HepG2 (cell line): ENCODE data around the gene PKP3. TPM values are rescaled to one million over a fixed set of nuclear protein-coding genes. Genes with fewer than 3 reads are reported as not detected.

ENCODE experiments used
- DBP ChIP-seq: sonication (generic); formaldehyde crosslinking; IDR thresholded peaks from 2 replicates; pipeline ENCODE4 v1.4.0; 2020; ENCODE audit warnings: missing genetic modification reagents; ENCODE audit errors: not compliant biosample characterization
- GABPA ChIP-seq, 2 experiments: IDR thresholded peaks; 2 replicates each; pipeline ENCODE4 v1.6.1; 2011 to 2016; ENCODE audit warnings: low read depth in 2 of 2, low read length in 1 of 2, missing biosample characterization in 1 of 2, missing genetic modification characterization in 1 of 2
- HBP1 ChIP-seq: IDR thresholded peaks from 2 replicates; pipeline ENCODE4 v1.6.1; 2016; ENCODE audit warnings: low read depth, control low read depth
- RBFOX2 ChIP-seq: fragments of 200-400 bp; formaldehyde crosslinking; IDR thresholded peaks from 2 replicates; pipeline ENCODE4 v1.6.1; 2017; ENCODE audit warnings: low read depth, mild to moderate bottlenecking, low read length
- RBM39 ChIP-seq: fragments of 200-400 bp; formaldehyde crosslinking; IDR thresholded peaks from one replicate; pipeline ENCODE4 v1.6.1; 2018; ENCODE audit warnings: antibody characterized with exemption, mild to moderate bottlenecking, low read depth, low read length; ENCODE audit not compliant: poor library complexity, severe bottlenecking
- SALL2 ChIP-seq: sonication (generic); formaldehyde crosslinking; IDR thresholded peaks from 2 replicates; pipeline ENCODE4 v1.8.1; 2023; ENCODE audit warnings: mild to moderate bottlenecking, missing genetic modification reagents, inconsistent platforms
- SP5 ChIP-seq: IDR thresholded peaks from 2 replicates; pipeline ENCODE4 v1.6.1; 2016; ENCODE audit warnings: low read depth, borderline replicate concordance
- ZBTB4 ChIP-seq: sonication (generic); formaldehyde crosslinking; IDR thresholded peaks from 2 replicates; pipeline ENCODE4 v1.4.0; 2020; ENCODE audit warnings: missing genetic modification reagents, mild to moderate bottlenecking, borderline replicate concordance
- ZNF335 ChIP-seq: sonication (generic); formaldehyde crosslinking; IDR thresholded peaks from 2 replicates; pipeline ENCODE4 v1.4.0; 2020; ENCODE audit warnings: missing genetic modification reagents
- ZNF34 ChIP-seq: sonication (generic); formaldehyde crosslinking; IDR thresholded peaks from 2 replicates; pipeline ENCODE4 v1.4.0; 2020; ENCODE audit warnings: mild to moderate bottlenecking, missing genetic modification reagents, borderline replicate concordance
- ZNF761 ChIP-seq: sonication (generic); formaldehyde crosslinking; conservative IDR thresholded peaks from 2 replicates; pipeline ENCODE4 v1.4.0; 2020; ENCODE audit warnings: mild to moderate bottlenecking, missing genetic modification reagents
- polyA plus RNA-seq, 8 experiments: library from polyadenylated mRNA; depleted of rRNA in 3 of 8; stranded (reverse) in 7 of 8; unstranded in 1 of 8; fragments of >200 nt; fragmentation: Illumina TruSeq in 4 of 8; extraction: Trizol in 4 of 8; gene quantifications; 2 replicates each; pipeline versions ENCODE4 v1.2.1 to v1.2.3, GENCODE V29; 2011 to 2016; ENCODE audit warnings: low read depth in 4 of 8, missing spikeins in 1 of 8, mixed read lengths in 1 of 8; ENCODE audit not compliant: insufficient read depth in 1 of 8
- total RNA-seq, 5 experiments: library from RNA; depleted of rRNA; stranded (reverse); fragments of >200 nt; fragmentation: Illumina TruSeq; extraction: Trizol; gene quantifications; 2 replicates each; pipeline ENCODE4 v1.2.3, GENCODE V29; 2016; ENCODE audit warnings: low read depth in 1 of 5
- TF ChIP-seq, protein P1 (sequence below): sonication (generic); formaldehyde crosslinking; IDR thresholded peaks from 2 replicates; pipeline ENCODE4 v1.4.0; 2020; ENCODE audit warnings: missing genetic modification reagents, borderline replicate concordance
- TF ChIP-seq, protein P2 (sequence below): sonication (generic); formaldehyde crosslinking; IDR thresholded peaks from 2 replicates; pipeline ENCODE4 v1.5.0; 2020; ENCODE audit warnings: missing genetic modification reagents
- TF ChIP-seq, protein P3 (sequence below): sonication (generic); formaldehyde crosslinking; IDR thresholded peaks from 2 replicates; pipeline ENCODE4 v1.5.0; 2020; ENCODE audit warnings: missing genetic modification reagents

The PKP3 gene
- total and polyA plus RNA-seq, 2 of the 13 experiments (the other 11 are each of a cell fraction or from before 2014, with no cell fraction given): 18.0 to 28.7 TPM

DNA sequence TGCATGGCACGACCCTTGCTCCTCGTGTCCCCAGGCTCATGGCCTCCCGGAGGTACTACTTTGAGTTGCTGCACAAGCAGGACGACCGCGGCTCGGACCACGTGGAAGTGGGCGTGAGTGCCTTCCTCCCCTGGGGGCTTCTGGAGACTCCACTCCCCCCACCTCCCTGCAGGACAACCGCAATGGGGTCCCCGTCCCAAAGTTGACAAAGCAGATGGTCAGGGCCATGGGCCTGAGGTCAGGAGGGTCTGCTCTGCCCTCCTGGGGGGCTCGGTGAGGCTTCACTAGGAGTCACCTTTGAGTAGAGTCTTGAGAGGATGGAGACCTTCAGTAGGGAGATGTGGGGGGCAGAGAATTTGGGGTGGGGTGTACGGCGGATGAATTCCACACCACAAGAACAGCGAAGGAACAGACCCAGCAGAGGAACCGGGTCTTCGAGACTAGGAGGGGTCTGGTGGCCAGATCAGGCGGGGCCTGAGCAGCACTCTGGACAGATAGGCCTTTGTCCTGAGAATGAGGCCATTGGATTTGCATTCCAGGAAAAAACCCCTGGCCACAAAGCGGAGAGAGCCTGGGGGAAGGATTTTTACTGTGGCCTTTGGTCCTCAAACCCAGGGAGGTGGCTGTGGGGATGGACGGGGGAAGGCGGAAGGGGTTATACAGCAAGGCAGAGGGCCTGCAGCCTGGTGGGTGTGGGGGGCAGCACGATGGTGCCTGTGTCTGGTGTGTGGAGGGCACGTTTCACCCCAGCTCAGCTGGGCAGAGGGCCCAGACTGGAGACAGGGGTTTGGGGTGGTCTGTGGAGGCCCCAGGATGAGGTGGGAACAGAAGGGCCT is 20.1 kb upstream of the PKP3 start (continued):
- TF ChIP-seq HBP1 (no peak), ZBTB4 (CRISPR knock-in tag) (peak; percentile 77; the same call in 1 of the 2 replicates), ZNF335 (CRISPR knock-in tag) (no peak), SP5 (CRISPR knock-in tag) (peak; percentile 75; the same call in 1 of the 2 replicates), GABPA (IDR thresholded peaks at IDR 0.05; ENCODE audit: low read depth, low read length) (no peak), GABPA (CRISPR knock-in tag; IDR thresholded peaks at IDR 0.05; ENCODE audit: low read depth) (no peak), ZNF761 (CRISPR knock-in tag) (no peak), RBM39 (peak; percentile 70), RBFOX2 (peak; percentile 55), DBP (no peak), ZNF34 (CRISPR knock-in tag) (no peak), SALL2 (CRISPR knock-in tag) (0 out of 2 replicates have a peak, but pooled peaks have one; percentile 41)
- TF ChIP-seq, protein P1, sequence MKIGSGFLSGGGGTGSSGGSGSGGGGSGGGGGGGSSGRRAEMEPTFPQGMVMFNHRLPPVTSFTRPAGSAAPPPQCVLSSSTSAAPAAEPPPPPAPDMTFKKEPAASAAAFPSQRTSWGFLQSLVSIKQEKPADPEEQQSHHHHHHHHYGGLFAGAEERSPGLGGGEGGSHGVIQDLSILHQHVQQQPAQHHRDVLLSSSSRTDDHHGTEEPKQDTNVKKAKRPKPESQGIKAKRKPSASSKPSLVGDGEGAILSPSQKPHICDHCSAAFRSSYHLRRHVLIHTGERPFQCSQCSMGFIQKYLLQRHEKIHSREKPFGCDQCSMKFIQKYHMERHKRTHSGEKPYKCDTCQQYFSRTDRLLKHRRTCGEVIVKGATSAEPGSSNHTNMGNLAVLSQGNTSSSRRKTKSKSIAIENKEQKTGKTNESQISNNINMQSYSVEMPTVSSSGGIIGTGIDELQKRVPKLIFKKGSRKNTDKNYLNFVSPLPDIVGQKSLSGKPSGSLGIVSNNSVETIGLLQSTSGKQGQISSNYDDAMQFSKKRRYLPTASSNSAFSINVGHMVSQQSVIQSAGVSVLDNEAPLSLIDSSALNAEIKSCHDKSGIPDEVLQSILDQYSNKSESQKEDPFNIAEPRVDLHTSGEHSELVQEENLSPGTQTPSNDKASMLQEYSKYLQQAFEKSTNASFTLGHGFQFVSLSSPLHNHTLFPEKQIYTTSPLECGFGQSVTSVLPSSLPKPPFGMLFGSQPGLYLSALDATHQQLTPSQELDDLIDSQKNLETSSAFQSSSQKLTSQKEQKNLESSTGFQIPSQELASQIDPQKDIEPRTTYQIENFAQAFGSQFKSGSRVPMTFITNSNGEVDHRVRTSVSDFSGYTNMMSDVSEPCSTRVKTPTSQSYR (CRISPR knock-in tag): peak; percentile 47; the same call in 1 of the 2 replicates
- TF ChIP-seq, protein P2, sequence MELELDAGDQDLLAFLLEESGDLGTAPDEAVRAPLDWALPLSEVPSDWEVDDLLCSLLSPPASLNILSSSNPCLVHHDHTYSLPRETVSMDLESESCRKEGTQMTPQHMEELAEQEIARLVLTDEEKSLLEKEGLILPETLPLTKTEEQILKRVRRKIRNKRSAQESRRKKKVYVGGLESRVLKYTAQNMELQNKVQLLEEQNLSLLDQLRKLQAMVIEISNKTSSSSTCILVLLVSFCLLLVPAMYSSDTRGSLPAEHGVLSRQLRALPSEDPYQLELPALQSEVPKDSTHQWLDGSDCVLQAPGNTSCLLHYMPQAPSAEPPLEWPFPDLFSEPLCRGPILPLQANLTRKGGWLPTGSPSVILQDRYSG (CRISPR knock-in tag): no peak
- TF ChIP-seq, protein P3, sequence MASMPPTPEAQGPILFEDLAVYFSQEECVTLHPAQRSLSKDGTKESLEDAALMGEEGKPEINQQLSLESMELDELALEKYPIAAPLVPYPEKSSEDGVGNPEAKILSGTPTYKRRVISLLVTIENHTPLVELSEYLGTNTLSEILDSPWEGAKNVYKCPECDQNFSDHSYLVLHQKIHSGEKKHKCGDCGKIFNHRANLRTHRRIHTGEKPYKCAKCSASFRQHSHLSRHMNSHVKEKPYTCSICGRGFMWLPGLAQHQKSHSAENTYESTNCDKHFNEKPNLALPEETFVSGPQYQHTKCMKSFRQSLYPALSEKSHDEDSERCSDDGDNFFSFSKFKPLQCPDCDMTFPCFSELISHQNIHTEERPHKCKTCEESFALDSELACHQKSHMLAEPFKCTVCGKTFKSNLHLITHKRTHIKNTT (CRISPR knock-in tag): no peak
